HG03457 (cell line): ENCODE measurements around the gene LRRC34.

Experiments used
- ATAC-seq: cut with Tn5 transposase; IDR thresholded peaks from one replicate; pipeline ENCODE4 v1.9.1; 2021; ENCODE audit warnings: moderate number of reproducible peaks; ENCODE audit not compliant: unreplicated experiment

LRRC34 gene

GRCh38 chr3:169769287-169770181 lies 43.2 kb downstream of the LRRC34 start, which contains the start of gene ACTRT3:
TSS of gene ACTRT3 (minus strand) at chr3:169769561. CDS start at chr3:169769520, 41 bp downstream.
- peak; percentile 25 for ATAC-seq

GRCh38 chr3:169764882-169765612 lies 47.7 kb downstream of the LRRC34 start, which contains the start of gene TERC:
TSS of gene TERC (minus strand) at chr3:169765060.
- ATAC-seq: peak; percentile 79

DNA sequence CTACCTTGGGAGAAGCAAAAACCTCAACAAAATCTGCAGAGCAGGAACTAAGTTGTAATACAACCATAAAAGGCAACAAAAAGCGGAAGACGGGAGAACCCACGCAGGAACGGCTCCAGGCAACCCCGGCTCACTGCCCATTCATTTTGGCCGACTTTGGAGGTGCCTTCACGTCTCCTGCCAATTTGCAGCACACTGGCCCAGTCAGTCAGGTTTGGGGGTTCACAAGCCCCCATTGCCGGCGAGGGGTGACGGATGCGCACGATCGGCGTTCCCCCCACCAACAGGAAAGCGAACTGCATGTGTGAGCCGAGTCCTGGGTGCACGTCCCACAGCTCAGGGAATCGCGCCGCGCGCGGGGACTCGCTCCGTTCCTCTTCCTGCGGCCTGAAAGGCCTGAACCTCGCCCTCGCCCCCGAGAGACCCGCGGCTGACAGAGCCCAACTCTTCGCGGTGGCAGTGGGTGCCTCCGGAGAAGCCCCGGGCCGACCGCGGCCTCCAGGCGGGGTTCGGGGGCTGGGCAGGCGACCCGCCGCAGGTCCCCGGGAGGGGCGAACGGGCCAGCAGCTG lies 48.3 kb downstream of the LRRC34 start:
- ATAC-seq: peak; percentile 37

GRCh38 chr3:169760479-169760878 lies 52.2 kb downstream of the LRRC34 start:
- no peak for ATAC-seq

- ATAC-seq: peak; percentile 44
These were observed 53.4 kb downstream of the LRRC34 start for GRCh38 chr3:169759256-169759655.

DNA sequence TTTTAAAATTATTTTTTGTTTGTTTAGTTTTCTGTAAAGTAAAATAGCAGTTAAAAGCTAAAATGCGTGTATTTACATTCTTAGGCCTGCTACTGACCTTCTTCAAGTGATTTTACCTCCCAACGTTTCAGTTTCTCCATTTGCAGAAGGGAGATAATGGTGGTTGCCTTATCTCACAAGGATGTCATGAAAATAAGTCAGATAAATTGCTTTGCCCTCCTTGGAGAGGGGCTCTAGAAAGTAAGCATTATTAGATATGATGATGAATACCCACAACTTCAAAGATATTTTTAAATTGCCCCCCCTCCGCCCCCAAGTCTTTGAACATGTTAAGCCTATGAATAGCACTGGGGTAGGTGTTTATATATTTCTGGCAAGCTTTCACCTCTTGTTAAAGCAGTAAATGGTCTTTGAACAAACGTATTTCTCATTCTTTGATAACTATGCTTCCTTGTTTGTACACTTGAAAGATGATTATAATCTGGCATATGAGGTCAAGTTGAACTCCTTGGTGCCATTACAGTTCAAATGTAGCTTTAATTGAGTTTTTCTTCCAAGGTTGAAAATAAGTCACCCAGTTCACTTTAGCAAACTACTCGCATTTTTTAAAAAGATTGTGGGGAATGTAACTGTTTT lies 54.2 kb downstream of the LRRC34 start:
- no peak for ATAC-seq

GRCh38 chr3:169755488-169755887 lies 57.2 kb downstream of the LRRC34 start:
- no peak for ATAC-seq

GRCh38 chr3:169754711-169755110 lies 58.0 kb downstream of the LRRC34 start:
- ATAC-seq: no peak

DNA sequence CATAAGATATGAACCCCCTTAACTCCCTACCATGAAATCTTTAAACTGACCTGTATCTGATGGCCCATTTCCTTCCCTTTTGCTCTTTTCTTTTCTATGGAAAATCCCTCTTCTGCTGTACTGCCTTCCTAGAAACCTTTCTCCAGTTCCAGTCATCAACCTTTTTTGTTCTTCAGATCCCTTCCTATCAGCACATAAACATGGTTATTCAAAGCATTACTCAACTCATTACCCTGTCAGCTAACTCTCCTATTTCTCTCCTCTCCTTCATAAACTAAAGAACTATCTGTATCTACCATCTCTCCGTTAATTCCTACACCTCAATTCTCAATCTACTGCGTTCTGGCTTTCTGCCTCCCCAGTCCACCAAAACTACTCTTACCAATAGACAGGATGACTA lies 60.8 kb downstream of the LRRC34 start:
- no peak for ATAC-seq

GRCh38 chr3:169750665-169751064 lies 62.0 kb downstream of the LRRC34 start:
- ATAC-seq: no peak

- no peak for ATAC-seq
These were observed 64.0 kb downstream of the LRRC34 start for GRCh38 chr3:169748670-169749069.

- ATAC-seq: no peak
These were observed 65.8 kb downstream of the LRRC34 start for GRCh38 chr3:169746924-169747323.

- ATAC-seq: no peak
These were observed 68.2 kb downstream of the LRRC34 start for GRCh38 chr3:169744366-169745054.
